Fibroblast of mammary gland (primary cell): ENCODE measurements around the gene WNT10A.

Source experiments
- DNase-seq: peaks from one replicate; pipeline ENCODE4 v3.0.0-alpha.2; 2010; ENCODE audit warnings: low read depth
- H3K4me3 ChIP-seq: 2 replicates; pipeline ENCODE4 v1.5.1; 2011; ENCODE audit warnings: low read depth, mild to moderate bottlenecking, low read length, moderate library complexity; ENCODE audit not compliant: control insufficient read depth
- TF ChIP-seq, protein P1 (sequence below): conservative IDR thresholded peaks from 2 replicates; pipeline ENCODE4 v1.5.1; 2011; ENCODE audit warnings: low read depth, low read length, inconsistent platforms; ENCODE audit not compliant: control insufficient read depth, insufficient read depth

Gene WNT10A

DNA sequence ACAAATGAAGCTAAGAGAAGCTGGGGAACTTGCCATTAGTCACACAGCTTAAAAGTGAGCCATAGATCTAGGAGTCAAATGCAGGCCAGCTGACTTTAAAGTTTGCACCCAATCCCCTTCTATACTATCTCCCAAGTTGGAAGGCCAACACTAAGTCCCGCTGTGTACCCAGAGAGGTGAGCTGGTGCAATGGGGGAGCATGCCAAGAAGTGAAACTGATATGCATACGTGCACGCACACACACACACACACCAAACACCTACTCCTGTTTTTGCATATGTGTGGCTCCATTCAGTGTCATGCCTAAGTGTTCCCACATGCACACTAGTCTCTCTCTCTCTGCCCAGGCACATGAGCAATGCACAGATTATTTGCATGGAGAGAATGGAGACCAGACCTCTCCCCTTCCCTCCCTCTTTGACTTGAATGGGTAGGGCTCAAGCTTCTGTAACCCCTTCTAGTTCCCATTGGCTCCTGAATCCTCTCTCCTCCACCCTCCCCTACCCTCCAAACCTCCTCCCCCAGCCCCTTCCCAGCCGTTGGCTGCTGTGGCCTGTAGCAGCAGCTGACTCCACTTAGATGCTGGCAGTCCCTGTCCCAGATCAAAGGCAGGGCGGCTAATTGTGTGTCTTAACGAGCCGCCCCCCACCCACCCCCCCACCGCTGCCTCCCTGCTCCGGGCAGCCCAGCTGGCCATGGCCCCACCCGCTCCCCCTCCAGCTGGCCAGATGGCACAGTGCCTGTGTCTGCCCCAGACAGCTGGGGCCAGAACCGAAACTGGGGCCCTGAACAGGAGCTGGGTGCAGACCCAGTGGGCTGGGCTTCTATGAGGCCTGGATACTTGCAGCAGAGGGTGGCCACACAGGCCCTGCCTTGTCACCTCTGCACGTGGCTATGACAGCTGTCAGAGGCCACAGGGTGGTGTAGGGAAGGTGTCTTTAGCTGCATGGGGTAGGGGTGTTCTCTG, 5.6 kb downstream of the WNT10A start:
- TF ChIP-seq, protein P1, sequence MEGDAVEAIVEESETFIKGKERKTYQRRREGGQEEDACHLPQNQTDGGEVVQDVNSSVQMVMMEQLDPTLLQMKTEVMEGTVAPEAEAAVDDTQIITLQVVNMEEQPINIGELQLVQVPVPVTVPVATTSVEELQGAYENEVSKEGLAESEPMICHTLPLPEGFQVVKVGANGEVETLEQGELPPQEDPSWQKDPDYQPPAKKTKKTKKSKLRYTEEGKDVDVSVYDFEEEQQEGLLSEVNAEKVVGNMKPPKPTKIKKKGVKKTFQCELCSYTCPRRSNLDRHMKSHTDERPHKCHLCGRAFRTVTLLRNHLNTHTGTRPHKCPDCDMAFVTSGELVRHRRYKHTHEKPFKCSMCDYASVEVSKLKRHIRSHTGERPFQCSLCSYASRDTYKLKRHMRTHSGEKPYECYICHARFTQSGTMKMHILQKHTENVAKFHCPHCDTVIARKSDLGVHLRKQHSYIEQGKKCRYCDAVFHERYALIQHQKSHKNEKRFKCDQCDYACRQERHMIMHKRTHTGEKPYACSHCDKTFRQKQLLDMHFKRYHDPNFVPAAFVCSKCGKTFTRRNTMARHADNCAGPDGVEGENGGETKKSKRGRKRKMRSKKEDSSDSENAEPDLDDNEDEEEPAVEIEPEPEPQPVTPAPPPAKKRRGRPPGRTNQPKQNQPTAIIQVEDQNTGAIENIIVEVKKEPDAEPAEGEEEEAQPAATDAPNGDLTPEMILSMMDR = no peak
- DNase-seq = no peak
- H3K4me3 ChIP-seq = no peak overlapping the region

DNA sequence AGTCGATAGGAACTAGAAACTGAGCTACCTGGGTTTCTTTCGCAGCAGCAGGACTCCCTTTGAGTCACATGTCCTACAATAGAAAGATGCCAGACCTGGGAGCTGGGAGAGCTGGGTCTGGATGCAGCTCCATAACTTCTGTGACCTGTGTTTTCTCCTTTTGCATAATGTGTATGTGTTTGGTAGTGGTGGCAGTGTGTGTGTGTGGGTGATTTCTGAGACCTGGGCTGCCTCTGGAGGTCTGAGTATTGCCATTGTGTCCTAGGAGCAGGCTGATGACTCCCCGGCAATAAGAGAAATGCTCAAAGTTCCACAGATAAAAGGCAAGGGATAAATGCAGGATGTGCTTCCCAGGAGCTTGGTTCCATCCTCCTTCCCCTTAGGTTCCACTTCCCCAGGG, 6.4 kb downstream of the WNT10A start:
- no peak overlapping the region for H3K4me3 ChIP-seq
- TF ChIP-seq, protein P1 = no peak
- DNase-seq = no peak

DNA sequence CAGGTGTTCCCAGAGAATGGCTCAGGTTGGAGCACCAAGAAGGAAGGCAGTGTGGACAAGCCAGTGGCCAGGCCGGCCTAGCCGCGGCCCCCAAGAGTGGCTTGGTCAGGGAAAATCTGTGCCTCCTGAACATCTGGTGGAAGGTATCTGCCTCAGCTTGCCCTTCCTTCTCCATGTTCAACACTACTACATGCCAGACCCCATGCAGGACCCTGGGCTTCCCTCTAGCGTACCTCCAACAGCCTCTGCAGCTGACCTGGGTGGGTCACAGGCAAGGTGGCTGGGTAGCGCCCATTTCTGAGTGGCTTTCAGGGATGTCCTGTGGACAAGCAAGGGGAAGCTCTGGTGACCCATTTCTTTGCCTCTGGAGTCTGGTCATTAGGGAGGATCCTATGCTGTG, 7.7 kb downstream of the WNT10A start:
- no peak overlapping the region for H3K4me3 ChIP-seq
- no peak for DNase-seq
- TF ChIP-seq, protein P1 = no peak

DNA sequence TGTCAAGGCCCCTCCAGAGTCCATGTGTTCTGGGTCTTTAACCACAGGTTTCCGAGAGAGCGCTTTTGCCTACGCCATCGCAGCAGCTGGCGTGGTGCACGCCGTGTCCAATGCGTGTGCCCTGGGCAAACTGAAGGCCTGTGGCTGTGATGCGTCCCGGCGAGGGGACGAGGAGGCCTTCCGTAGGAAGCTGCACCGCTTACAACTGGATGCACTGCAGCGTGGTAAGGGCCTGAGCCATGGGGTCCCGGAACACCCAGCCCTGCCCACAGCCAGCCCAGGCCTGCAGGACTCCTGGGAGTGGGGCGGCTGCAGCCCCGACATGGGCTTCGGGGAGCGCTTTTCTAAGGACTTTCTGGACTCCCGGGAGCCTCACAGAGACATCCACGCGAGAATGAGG, 9.3 kb downstream of the WNT10A start:
- no peak overlapping the region for H3K4me3 ChIP-seq
- TF ChIP-seq, protein P1 = no peak
- no peak for DNase-seq

DNA sequence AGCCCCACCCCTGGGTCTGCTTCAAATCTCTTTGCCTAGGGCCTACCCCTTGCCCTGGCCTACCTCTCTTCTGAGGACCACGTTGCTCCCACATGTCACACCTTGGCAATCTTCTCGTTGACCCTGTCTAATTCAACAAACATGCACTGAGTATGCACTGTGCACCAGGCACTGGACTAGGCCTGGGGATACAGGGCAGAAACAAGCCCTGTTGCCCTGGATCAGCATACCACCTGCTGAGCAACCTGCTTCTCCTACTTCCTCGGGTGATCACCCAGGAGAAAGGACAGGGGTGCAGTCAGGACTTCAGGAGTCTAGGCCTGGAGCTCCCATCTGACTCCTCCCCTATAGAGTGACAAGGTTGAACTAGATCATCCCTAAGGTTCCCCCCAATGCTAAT, 9.7 kb downstream of the WNT10A start:
- TF ChIP-seq, protein P1 = no peak
- H3K4me3 ChIP-seq = no peak overlapping the region
- no peak for DNase-seq

DNA sequence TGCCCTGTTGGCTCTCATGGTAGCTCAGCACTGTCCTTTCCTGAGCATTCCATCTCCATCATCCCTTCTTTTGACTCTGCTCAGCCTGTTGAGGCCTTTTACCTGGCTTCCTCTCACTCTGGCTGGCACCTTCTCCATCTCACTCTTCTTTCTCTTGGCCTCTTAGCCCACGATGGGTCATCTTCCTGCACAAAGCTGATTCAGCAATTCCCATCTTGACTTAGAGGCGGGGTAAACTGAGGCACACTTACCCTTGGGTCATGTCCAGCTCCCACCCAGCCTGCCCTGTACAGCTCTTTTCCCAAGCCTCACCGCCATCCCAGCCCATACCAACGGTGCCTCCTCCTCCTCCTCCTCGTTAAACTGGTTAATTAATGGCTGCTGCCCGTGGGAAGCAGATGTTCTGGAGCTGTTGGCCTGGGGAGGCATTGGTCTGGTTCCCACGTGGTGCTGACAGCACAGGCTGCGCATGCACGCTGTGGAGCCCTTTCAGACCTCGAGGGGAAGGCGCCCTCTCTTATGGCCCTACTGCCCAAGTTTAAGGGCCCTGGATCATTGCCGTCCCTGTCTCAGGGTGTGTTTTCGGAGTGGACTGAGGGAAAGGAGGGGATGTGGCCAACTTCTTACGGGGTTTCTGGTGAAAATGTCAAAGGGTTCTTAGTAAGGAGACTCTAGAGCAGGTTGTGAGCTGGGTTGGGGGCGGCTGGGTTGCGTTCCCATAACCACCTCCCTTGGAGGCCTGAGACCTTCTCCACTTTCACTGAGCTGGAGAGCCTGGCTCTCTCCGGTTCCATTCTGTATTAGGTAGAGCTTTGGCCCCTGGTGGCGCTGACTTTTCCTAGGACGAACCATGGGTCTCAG, 10.9 kb downstream of the WNT10A start:
- TF ChIP-seq, protein P1 = no peak
- no peak overlapping the region for H3K4me3 ChIP-seq
- no peak for DNase-seq
